Endothelial cell (in vitro differentiated cells): Measurements from ENCODE around the gene RBM12. TPM values are rescaled to one million over a fixed set of nuclear protein-coding genes. Genes with fewer than 3 reads are reported as not detected.

Experiments
- DNase-seq: peaks from one replicate; pipeline ENCODE4 v3.0.0; 2021; ENCODE audit warnings: low spot score
- H3K27ac Mint-ChIP-seq: one replicate; pipeline ENCODE4 v1.8.0; 2021; ENCODE audit warnings: mixed read lengths, inconsistent platforms; ENCODE audit not compliant: unreplicated experiment
- H3K27me3 Mint-ChIP-seq: one replicate; pipeline ENCODE4 v1.8.0; 2021; ENCODE audit warnings: mild to moderate bottlenecking, moderate library complexity, mixed read lengths, inconsistent platforms; ENCODE audit not compliant: unreplicated experiment
- H3K36me3 Mint-ChIP-seq: one replicate; pipeline ENCODE4 v1.8.0; 2021; ENCODE audit warnings: mild to moderate bottlenecking, low read depth, mixed read lengths, inconsistent platforms; ENCODE audit not compliant: unreplicated experiment
- H3K4me1 Mint-ChIP-seq: one replicate; pipeline ENCODE4 v1.8.0; 2021; ENCODE audit warnings: mild to moderate bottlenecking, mixed read lengths, inconsistent platforms; ENCODE audit not compliant: unreplicated experiment
- H3K4me3 Mint-ChIP-seq: one replicate; pipeline ENCODE4 v1.8.0; 2021; ENCODE audit warnings: mild to moderate bottlenecking, mixed read lengths, inconsistent platforms; ENCODE audit not compliant: unreplicated experiment
- H3K9me3 Mint-ChIP-seq: one replicate; pipeline ENCODE4 v1.8.0; 2021; ENCODE audit warnings: mixed read lengths, inconsistent platforms; ENCODE audit not compliant: unreplicated experiment
- total RNA-seq: library from RNA; stranded (reverse); fragmentation: NEBNext Ultra II Directional; extraction: Animal tissue kit (Norgen Biotek cat#: 25700); gene quantifications from one replicate; pipeline ENCODE4 v1.2.1, GENCODE V29; 2021; ENCODE audit not compliant: unreplicated experiment
- TF ChIP-seq, protein P1 (sequence below): fragments of 200-600 bp; sonication (generic); IDR thresholded peaks from one replicate; pipeline ENCODE4 v1.5.0; 2021; ENCODE audit warnings: antibody characterized with exemption; ENCODE audit not compliant: unreplicated experiment

The RBM12 gene
- total RNA-seq, 1 donor from 2014 or later, result 121 TPM

DNA sequence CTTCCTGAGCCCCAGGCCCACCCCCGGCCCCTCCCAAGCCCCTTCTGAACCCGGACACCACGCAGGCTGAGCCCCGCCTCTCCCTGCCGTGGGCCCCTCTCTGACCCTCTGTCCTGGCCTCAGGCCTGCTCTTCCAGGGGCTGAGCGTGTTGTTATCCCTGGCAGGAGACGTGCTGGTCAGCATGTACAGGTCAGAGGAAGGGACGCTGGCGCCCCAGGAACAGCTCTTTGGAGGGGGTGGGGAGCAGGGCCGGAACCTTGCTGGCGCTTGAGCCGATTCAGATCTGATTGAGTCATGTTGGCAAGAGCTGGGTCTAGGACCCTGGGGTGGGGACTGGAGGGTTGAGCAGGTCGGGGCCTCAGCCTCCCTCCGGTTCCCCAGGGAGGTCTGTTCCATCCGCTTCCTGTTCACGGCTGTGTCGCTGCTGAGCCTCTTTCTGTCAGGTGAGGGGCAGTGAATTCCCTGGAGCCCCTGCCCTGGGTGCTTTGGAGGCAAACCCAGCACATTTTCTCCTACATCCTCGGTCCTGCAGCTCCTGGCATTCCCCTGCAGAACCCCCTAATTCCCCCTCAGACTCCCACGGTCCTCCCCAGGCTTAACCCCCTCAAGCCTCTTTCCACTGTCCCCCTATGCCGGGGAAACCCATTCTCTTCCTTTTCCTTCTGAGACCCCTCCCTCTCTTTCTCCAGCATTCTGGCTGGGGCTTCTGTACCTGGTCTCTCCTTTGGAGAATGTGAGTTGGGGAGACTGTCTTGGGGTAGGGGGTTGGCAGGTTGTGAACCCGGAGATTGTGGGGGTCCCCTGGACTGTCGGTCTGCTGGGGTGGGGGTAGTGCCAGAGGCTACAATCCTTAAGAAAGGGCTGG, 47.1 kb downstream of the RBM12 start:
- H3K4me1 Mint-ChIP-seq, result peaks cover 12% of the 10 kb centered on the region
- peaks cover 4% of the 10 kb centered on the region for H3K36me3 Mint-ChIP-seq
- H3K27ac Mint-ChIP-seq, result peak overlapping the region; percentile 88
- H3K4me3 Mint-ChIP-seq, result peak overlapping the region; percentile 89
- H3K9me3 Mint-ChIP-seq, result no peaks in the 10 kb centered on the region
- TF ChIP-seq, protein P1, sequence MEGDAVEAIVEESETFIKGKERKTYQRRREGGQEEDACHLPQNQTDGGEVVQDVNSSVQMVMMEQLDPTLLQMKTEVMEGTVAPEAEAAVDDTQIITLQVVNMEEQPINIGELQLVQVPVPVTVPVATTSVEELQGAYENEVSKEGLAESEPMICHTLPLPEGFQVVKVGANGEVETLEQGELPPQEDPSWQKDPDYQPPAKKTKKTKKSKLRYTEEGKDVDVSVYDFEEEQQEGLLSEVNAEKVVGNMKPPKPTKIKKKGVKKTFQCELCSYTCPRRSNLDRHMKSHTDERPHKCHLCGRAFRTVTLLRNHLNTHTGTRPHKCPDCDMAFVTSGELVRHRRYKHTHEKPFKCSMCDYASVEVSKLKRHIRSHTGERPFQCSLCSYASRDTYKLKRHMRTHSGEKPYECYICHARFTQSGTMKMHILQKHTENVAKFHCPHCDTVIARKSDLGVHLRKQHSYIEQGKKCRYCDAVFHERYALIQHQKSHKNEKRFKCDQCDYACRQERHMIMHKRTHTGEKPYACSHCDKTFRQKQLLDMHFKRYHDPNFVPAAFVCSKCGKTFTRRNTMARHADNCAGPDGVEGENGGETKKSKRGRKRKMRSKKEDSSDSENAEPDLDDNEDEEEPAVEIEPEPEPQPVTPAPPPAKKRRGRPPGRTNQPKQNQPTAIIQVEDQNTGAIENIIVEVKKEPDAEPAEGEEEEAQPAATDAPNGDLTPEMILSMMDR, result no peak
- peaks cover 12% of the 10 kb centered on the region for H3K27me3 Mint-ChIP-seq
- DNase-seq, result peak; percentile 48

- Mint-ChIP-seq H3K27me3 (peaks cover 12% of the 10 kb centered on the region), H3K4me1 (peaks cover 12% of the 10 kb centered on the region), H3K27ac (peak overlapping the region; percentile 83), H3K36me3 (peaks cover 4% of the 10 kb centered on the region), H3K4me3 (peak overlapping the region; percentile 89), H3K9me3 (no peaks in the 10 kb centered on the region)
- TF ChIP-seq, protein P1, result no peak
- peak; percentile 74 for DNase-seq
Measured at GRCh38 chr20:35616465-35617396, 48.0 kb downstream of the RBM12 start.

GRCh38 chr20:35615667-35616464, 48.8 kb downstream of the RBM12 start, which contains the start of gene SPAG4:
Gene SPAG4, plus strand, starts transcription at chr20:35615829. Its CDS starts 175 bp downstream, at chr20:35616004.
- peak; percentile 100 for DNase-seq
- H3K36me3 Mint-ChIP-seq, result peaks cover 4% of the 10 kb centered on the region
- no peaks in the 10 kb centered on the region for H3K9me3 Mint-ChIP-seq
- peak within 1 kb of the TSS; percentile 89 for H3K4me3 Mint-ChIP-seq
- H3K27me3 Mint-ChIP-seq, result peaks cover 9% of the 10 kb centered on the region
- TF ChIP-seq, protein P1, result no peak
- H3K27ac Mint-ChIP-seq, result peak within 1 kb of the TSS; percentile 90
- peaks cover 12% of the 10 kb centered on the region for H3K4me1 Mint-ChIP-seq

DNA sequence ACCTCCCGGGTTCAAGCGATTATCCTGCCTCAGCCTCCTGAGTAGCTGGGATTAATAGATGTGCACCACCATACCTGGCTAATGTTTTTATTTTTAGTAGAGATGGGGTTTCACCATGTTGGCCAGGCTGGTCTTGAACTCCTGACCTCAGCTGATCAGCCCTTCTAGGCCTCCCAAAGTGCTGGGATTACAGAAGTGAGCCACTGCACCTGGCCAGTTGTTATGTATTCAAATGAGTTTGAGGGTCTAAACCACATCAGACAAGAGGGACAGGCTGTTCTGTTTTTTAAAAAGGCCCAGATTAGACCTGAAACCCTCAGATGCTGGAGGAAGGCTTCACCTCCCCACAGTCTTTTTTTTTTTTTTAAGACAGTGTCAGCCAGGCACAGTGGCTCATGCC, 53.2 kb downstream of the RBM12 start:
- peaks cover 4% of the 10 kb centered on the region for H3K27me3 Mint-ChIP-seq
- TF ChIP-seq, protein P1, result no peak
- DNase-seq, result no peak
- H3K36me3 Mint-ChIP-seq, result no peaks in the 10 kb centered on the region
- H3K9me3 Mint-ChIP-seq, result no peaks in the 10 kb centered on the region
- H3K27ac Mint-ChIP-seq, result no peak overlapping the region
- H3K4me3 Mint-ChIP-seq, result no peak overlapping the region
- peaks cover 4% of the 10 kb centered on the region for H3K4me1 Mint-ChIP-seq
